Effector memory CD4-positive, alpha-beta T cell (primary cell): ENCODE measurements around the gene OR10G6.

Source experiments
- DNase-seq, 3 donors: peaks; one replicate each; pipeline ENCODE4 v3.0.0-alpha.2; 2020
- H3K27ac ChIP-seq: 2 replicates; pipeline ENCODE4 v1.7.0; 2013; ENCODE audit warnings: mild to moderate bottlenecking, low read length, moderate library complexity; ENCODE audit not compliant: insufficient read depth, poor library complexity, severe bottlenecking
- H3K27me3 ChIP-seq: replicated peaks from 2 replicates; pipeline ENCODE4 v1.7.0; 2013; ENCODE audit warnings: mild to moderate bottlenecking, low read length; ENCODE audit not compliant: insufficient read depth, control insufficient read depth, poor library complexity, severe bottlenecking
- H3K36me3 ChIP-seq: 2 replicates; pipeline ENCODE4 v1.7.0; 2013; ENCODE audit warnings: mild to moderate bottlenecking, low read length, moderate library complexity; ENCODE audit not compliant: control insufficient read depth, insufficient read depth
- H3K4me1 ChIP-seq: 2 replicates; pipeline ENCODE4 v1.7.0; 2013; ENCODE audit warnings: low read length, mild to moderate bottlenecking; ENCODE audit not compliant: control insufficient read depth, insufficient read depth, poor library complexity, severe bottlenecking
- H3K4me3 ChIP-seq: 2 replicates; pipeline ENCODE4 v1.7.0; 2013; ENCODE audit warnings: low read length, low read depth, mild to moderate bottlenecking; ENCODE audit not compliant: insufficient read depth, poor library complexity, severe bottlenecking
- H3K9me3 ChIP-seq: 2 replicates; pipeline ENCODE4 v1.7.0; 2013; ENCODE audit warnings: mild to moderate bottlenecking, low read length, moderate library complexity; ENCODE audit not compliant: control insufficient read depth

OR10G6 gene

GRCh38 chr11:123976770-123977560 lies 18.0 kb downstream of the OR10G6 start:
- Histone ChIP-seq H3K27me3 (no peaks in the 10 kb centered on the region), H3K27ac (no peak overlapping the region), H3K36me3 (no peaks in the 10 kb centered on the region), H3K9me3 (no peaks in the 10 kb centered on the region), H3K4me1 (no peaks in the 10 kb centered on the region), H3K4me3 (no peak overlapping the region)
- DNase-seq: no peak

GRCh38 chr11:123973816-123974215 lies 21.1 kb downstream of the OR10G6 start:
- Histone ChIP-seq H3K27ac (no peak overlapping the region), H3K27me3 (no peaks in the 10 kb centered on the region), H3K9me3 (no peaks in the 10 kb centered on the region), H3K4me3 (no peak overlapping the region), H3K4me1 (no peaks in the 10 kb centered on the region), H3K36me3 (no peaks in the 10 kb centered on the region)
- no peak for DNase-seq

- no peak for DNase-seq
- no peak overlapping the region for H3K27ac ChIP-seq
- no peaks in the 10 kb centered on the region for H3K4me1 ChIP-seq
- H3K36me3 ChIP-seq: no peaks in the 10 kb centered on the region
- no peaks in the 10 kb centered on the region for H3K9me3 ChIP-seq
- no peak overlapping the region for H3K4me3 ChIP-seq
- no peaks in the 10 kb centered on the region for H3K27me3 ChIP-seq
Measured at GRCh38 chr11:123956752-123957151, 38.2 kb downstream of the OR10G6 start.

GRCh38 chr11:123945132-123945531 lies 49.8 kb downstream of the OR10G6 start:
- H3K27me3 ChIP-seq: no peaks in the 10 kb centered on the region
- H3K9me3 ChIP-seq: no peaks in the 10 kb centered on the region
- DNase-seq: no peak
- no peaks in the 10 kb centered on the region for H3K36me3 ChIP-seq
- H3K27ac ChIP-seq: no peak overlapping the region
- H3K4me3 ChIP-seq: no peak overlapping the region
- no peaks in the 10 kb centered on the region for H3K4me1 ChIP-seq
